Right lobe of liver (tissue), 6 donors: ENCODE results near the gene MME. TPM values are rescaled to one million over a fixed set of nuclear protein-coding genes. Genes with fewer than 3 reads are reported as not detected.

Experiments used
- ATAC-seq, 4 donors: fragments of 200-7000 bp; cut with Tn5 transposase; one replicate each; pipeline ENCODE4 v1.9.1; 2020; ENCODE audit warnings: mild to moderate bottlenecking in 4 of 4, moderate library complexity in 4 of 4
- DNase-seq, 3 donors: peaks; one replicate each; pipeline ENCODE4 v3.0.0-alpha.2; 2020
- H3K27ac ChIP-seq, 3 donors: fragments of 200-600 bp; one replicate each; pipeline ENCODE4 v1.8.0; 2022
- H3K27me3 ChIP-seq, 2 donors: fragments of 200-600 bp; one replicate each; pipeline ENCODE4 v1.8.0; 2022
- H3K36me3 ChIP-seq, 4 donors: fragments of 200-600 bp; sonication (generic) in 1 of 4; one replicate each; pipeline versions ENCODE4 v1.5.1 to v1.8.0; 2017 to 2022; ENCODE audit warnings: control low read depth in 1 of 4
- H3K4me1 ChIP-seq, 4 donors: fragments of 200-600 bp; sonication (generic) in 1 of 4; one replicate each; pipeline versions ENCODE4 v1.5.1 to v1.8.0; 2017 to 2022; ENCODE audit warnings: control low read depth in 1 of 4
- H3K4me3 ChIP-seq, 3 donors: fragments of 200-600 bp; one replicate each; pipeline ENCODE4 v1.8.0; 2022
- H3K9me3 ChIP-seq, 4 donors: fragments of 200-600 bp; sonication (generic) in 1 of 4; one replicate each; pipeline versions ENCODE4 v1.5.1 to v1.8.0; 2017 to 2022; ENCODE audit warnings: control low read depth in 1 of 4
- CTCF ChIP-seq, 4 donors: fragments of 200-600 bp in 3 of 4; fragments of 450-650 bp in 1 of 4; IDR thresholded peaks; one replicate each; pipeline versions ENCODE4 v1.5.1 to v1.8.0; 2016 to 2022; ENCODE audit warnings: antibody characterized with exemption in 4 of 4, mild to moderate bottlenecking in 2 of 4
- POLR2A ChIP-seq: fragments of 450-650 bp; IDR thresholded peaks from one replicate; pipeline ENCODE4 v1.6.1; 2017; ENCODE audit warnings: antibody characterized with exemption, mild to moderate bottlenecking
- WGBS: methylation state at CpG from one replicate; pipeline ENCODE4 v1.1.6; 2018; ENCODE audit warnings: low coverage, low lambda C conversion rate; ENCODE audit not compliant: insufficient coverage; ENCODE audit errors: missing lambda C conversion rate; 5-methylcytosine and 5-hydroxymethylcytosine counted together
- intact Hi-C, 2 donors: fragments of 100-400 bp; cut with DNase I; formaldehyde crosslinking; loops; one replicate each; pipeline versions ENCODE4 v1.11.2 to v1.14.1; 2022
- total RNA-seq, 6 experiments: library from RNA; depleted of rRNA in 2 of 6; stranded (reverse); fragments of >200 nt in 2 of 6; fragmentation: NEBNext Ultra II Directional in 3 of 6; extraction: Animal tissue kit (Norgen Biotek cat#: 25700) in 3 of 6; gene quantifications; one replicate each; pipeline versions ENCODE4 v1.1.0 to v1.2.4, GENCODE V29; 2016 to 2023
- donor health status: DM: no; HTN: yes; CAD: no.
- donor health status: DM: no; HTN: no; CAD: no.
- donor health status: DM: no; HTN: no; CAD: no.
- donor health status: DM: no; HTN: yes; CAD: no.
- donor health status: DM: no; HTN: yes; CAD: no.

MME gene
- total RNA-seq, 6 experiments from 2014 or later: 9.9 to 79.1 (median 35.1) TPM

GRCh38 chr3:155154255-155154654 is 74.1 kb downstream of the MME start:
- no peak overlapping the region for H3K4me3 ChIP-seq
- no peak for DNase-seq
- 87% methylated on average over 2 of the region's 3 CpGs for WGBS
- TF ChIP-seq POLR2A: no peak
- TF ChIP-seq CTCF (IDR thresholded peaks at IDR 0.05): no peak
- H3K27me3 ChIP-seq: no peaks in the 10 kb centered on the region
- intact Hi-C loops: no loop called here
- no peak overlapping the region for H3K27ac ChIP-seq
- no peaks in the 10 kb centered on the region for H3K36me3 ChIP-seq
- no peak for ATAC-seq
- peaks cover 0 to 11% (median 4%) of the 10 kb centered on the region in 4 donors for H3K4me1 ChIP-seq
- H3K9me3 ChIP-seq: no peaks in the 10 kb centered on the region

- intact Hi-C loops: no loop called here
- Histone ChIP-seq H3K9me3 (no peaks in the 10 kb centered on the region), H3K27me3 (no peaks in the 10 kb centered on the region), H3K4me1 (peaks cover 0 to 15% (median 4%) of the 10 kb centered on the region in 4 donors), H3K27ac (no peak overlapping the region), H3K4me3 (no peak overlapping the region), H3K36me3 (no peaks in the 10 kb centered on the region)
- TF ChIP-seq CTCF (IDR thresholded peaks at IDR 0.05): no peak
- no peak for TF ChIP-seq POLR2A
- 70% methylated on average over 9 of the region's 9 CpGs for WGBS
- no peak for DNase-seq
- no peak for ATAC-seq
These were observed 78.4 kb downstream of the MME start for GRCh38 chr3:155158346-155159037.

DNA sequence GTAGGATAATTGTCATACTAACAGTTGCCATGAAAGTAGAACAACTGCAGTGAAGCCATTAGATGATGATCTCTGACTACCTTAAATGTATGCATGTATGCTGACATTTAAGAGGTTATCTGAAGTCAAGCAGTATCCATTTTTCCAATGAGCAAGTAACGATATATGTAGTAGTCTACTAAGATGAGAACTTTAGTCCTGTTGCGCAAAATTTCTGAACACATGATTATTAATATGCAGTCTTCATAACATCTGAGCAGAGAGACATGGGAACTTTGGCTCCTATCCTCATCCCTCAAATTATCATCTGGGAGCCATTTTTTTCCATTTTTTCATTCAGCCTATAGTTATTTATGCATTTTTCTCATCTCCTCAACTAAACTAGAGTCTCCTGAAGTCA is 79.2 kb downstream of the MME start:
- WGBS: 84% methylated on average over 2 of the region's 2 CpGs
- intact Hi-C loops: no loop called here

GRCh38 chr3:155161640-155162292 is 81.6 kb downstream of the MME start:
- TF ChIP-seq POLR2A: no peak
- TF ChIP-seq CTCF (IDR thresholded peaks at IDR 0.05): no peak
- H3K27ac ChIP-seq: peak overlapping the region in 2 of 3 donors; percentile 11 to 18
- peaks cover 0 to 26% (median 7%) of the 10 kb centered on the region in 4 donors for H3K4me1 ChIP-seq
- WGBS: 25% methylated on average over 3 of the region's 4 CpGs
- peak; percentile 55 to 89 (median 67) for ATAC-seq
- intact Hi-C loops: no loop called here
- H3K9me3 ChIP-seq: no peaks in the 10 kb centered on the region
- no peak for DNase-seq
- H3K36me3 ChIP-seq: peaks cover 0 to 3% (median 0%) of the 10 kb centered on the region in 4 donors
- H3K4me3 ChIP-seq: no peak overlapping the region
- H3K27me3 ChIP-seq: no peaks in the 10 kb centered on the region

More for the DNA sequence above, 79.2 kb downstream of the MME start:
- Histone ChIP-seq H3K4me3 (no peak overlapping the region), H3K9me3 (no peaks in the 10 kb centered on the region), H3K27ac (no peak overlapping the region), H3K36me3 (no peaks in the 10 kb centered on the region), H3K4me1 (peaks cover 0 to 20% (median 6%) of the 10 kb centered on the region in 4 donors), H3K27me3 (no peaks in the 10 kb centered on the region)
- DNase-seq: no peak
- ATAC-seq: no peak
- TF ChIP-seq POLR2A (no peak), CTCF (IDR thresholded peaks at IDR 0.05) (no peak)
